ENCODE measurements around the gene OPN3.

The OPN3 gene

DNA sequence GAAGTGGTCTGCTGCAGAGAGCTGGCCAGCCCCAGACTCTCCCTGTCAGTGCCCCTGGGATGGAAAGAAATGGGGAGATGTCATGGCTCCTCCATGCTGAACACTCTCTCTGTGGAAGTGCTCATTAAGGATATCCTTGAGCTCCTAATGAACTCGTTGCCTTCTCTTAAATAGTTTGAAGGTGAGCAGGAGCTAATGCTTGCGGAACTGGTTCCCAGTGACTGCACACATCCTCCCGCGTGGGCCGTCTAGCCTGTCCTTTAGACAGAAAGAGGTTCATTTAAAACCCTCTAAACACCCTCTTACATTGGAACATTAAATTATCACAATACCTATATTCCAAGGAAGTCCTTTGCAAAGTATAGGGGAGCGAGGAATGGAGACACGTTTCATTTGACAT lies 6.0 kb upstream of the OPN3 start:
- no peak for DNase-seq (ENCODE audit: low spot score)

GRCh38 chr1:241645199-241645598 lies 5.0 kb upstream of the OPN3 start:
- DNase-seq (ENCODE audit: low spot score), result no peak
- FAIRE-seq, result no peak

More for the DNA sequence above, 6.0 kb upstream of the OPN3 start:
- no peak for FAIRE-seq

GRCh38 chr1:241644259-241644658 lies 4.1 kb upstream of the OPN3 start:
- DNase-seq (ENCODE audit: low spot score) (no peak), FAIRE-seq (no peak)

GRCh38 chr1:241642593-241642944 lies 2.4 kb upstream of the OPN3 start:
- DNase-seq (ENCODE audit: low spot score), result no peak
- FAIRE-seq, result no peak

DNA sequence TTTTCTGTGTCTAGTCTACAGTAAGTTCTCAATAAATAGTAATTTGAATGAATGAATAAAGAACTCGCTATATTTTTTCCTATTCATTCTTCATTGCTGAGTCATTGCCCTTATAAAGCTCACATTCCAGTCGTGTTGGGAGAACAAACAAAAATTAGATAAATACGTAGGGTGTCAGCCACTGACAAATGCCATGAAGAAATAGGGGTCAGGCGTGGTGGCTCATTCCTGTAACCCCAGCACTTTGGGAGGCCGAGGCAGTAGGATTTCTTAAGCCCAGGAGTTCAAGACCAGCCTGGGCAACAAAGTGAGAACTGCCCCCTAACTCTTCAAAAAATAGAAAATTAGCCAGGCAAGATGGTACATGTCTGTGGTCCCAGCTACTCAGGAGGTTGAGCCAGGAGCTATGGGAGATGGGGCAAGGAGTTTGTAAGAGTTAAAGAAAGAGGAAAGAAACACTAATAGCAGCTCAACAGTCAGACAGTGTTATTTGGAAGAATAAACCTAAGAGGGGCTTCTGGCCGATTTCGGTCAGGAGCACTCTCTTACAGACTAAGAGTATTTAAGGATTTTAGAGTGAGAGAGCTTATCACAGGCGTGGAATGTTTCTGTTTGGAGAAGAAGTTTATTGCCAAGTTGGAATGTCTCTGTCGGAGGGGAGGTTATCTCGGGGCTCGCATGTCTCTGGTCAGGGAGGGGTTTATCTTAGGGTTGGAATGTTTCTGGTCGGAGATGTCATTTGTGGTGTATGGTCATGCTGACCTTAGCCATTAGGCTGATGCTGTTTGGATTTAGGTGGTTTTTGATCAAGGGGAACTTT lies 1.8 kb upstream of the OPN3 start:
- DNase-seq (ENCODE audit: low spot score) (peak; percentile 54), FAIRE-seq (no peak)

DNA sequence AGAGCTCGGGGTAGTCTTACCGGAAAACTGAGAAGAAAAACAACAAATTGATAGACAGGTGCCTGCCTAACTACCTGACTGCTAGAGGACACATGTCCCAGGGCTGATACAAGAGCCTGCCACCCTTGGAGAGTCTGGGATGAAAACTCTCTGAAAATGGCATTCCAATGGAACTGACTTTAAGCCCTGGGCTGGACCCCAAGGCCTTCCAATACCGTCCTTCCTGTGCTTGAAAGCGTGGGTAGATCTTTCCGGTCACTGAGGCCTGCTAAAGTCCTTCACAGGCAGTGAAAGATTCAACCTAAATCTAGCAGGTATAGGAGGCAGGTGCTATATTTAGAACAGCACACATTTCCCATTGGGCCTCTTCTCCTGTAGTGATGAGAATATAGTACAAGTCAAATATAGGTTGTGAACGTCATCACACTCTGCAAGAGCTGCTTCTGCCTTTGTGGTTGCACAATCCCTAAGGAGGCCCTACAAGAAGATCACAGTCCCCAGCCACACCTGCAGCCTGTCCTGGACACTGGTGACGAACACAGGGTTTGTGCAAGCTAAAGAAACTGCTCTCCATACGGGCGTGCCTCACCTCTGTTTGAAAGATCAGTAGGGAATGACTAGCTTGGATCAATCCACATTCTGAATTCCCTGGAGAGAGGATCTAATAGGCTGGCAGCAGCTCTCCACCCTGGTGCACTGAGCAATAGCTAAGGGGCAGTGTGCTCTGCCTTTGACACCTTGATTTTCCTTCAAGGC lies 876 bp upstream of the OPN3 start:
- no peak for FAIRE-seq
- peak; percentile 20 for DNase-seq (ENCODE audit: low spot score)

- DNase-seq (ENCODE audit: low spot score), result peak; percentile 35
- FAIRE-seq, result no peak
Observed at GRCh38 chr1:241639623-241640148, 483 bp downstream of the OPN3 start.

DNA sequence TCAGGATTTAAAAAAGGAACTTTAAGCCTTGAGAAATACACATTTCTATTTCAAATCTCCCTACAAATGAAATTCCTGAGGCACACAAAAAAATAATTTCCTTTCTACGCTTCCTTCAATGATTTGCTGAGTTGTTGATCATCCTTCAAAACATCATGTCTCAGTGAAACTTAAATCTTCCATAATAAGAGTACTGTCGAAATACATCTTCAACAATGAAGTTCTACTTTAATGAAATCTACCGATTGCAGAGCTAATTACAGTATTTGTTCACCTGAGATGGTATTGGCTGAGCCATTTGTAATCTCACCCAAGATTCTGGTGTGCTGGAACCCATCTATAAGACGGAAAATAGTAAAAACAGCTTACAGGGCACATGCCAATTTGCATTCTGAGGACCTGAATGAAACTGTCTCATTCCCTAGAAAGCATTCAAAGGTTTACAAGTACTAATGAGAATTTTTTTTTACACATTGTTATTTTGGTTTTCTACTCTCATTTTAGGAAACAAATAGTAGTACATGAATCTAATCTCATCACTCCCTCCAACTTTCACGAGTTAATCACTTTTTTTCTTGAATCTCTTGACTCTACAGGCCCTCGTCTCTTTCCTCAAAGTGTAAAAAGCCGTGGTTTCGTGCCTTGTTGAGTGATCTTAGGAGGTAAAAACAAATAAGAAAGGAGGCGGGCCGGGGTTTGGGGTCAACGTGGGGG lies 1.1 kb downstream of the OPN3 start:
- DNase-seq (ENCODE audit: low spot score) (no peak), FAIRE-seq (no peak)

GRCh38 chr1:241638099-241638682 lies 2.0 kb downstream of the OPN3 start:
- DNase-seq (ENCODE audit: low spot score) (no peak), FAIRE-seq (no peak)

- no peak for DNase-seq (ENCODE audit: low spot score)
- FAIRE-seq, result no peak
Observed at GRCh38 chr1:241637604-241638003, 2.6 kb downstream of the OPN3 start.

DNA sequence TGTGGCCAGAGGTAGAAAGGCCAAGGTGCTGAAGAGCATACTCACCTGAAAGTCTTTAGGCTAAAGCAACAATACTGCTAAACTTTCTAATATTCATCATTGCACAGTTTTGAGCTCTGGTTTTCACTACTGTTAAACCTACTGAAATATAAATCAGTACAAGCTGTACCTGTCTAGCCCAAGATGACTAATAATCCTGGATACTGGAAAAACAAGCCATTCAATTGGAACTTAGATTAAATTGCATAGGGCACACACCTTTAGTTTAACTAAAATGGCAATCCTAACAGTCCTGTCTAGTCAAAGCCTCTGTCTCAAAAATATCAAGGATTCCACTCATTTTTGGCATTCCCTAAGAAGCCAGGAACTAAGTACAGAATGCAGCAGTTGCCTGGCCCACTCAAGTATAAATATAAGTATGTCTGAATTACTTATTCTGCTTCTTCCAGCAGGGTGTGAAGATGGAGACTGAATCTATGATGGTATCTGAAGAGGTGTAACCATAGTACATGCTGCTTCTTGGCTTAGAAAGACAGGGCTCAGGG lies 3.1 kb downstream of the OPN3 start:
- no peak for DNase-seq (ENCODE audit: low spot score)
- no peak for FAIRE-seq

DNA sequence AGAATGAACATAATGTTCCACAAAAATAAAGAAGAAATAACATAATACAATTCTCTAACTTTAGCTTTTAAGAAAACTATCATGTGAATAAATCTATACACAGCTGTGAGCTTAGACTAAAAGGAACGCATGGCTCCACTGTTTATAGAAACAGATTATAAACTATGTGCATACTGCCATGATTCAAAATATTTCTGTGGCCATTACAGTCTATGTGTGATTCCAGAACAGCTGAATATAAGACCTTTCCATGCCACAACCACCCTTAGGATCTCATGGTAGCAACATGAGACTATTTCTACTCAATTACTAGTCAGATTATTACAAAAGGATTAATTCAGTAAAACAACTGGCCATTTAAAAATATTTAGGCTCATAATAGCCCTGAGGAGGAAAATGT lies 3.9 kb downstream of the OPN3 start:
- no peak for FAIRE-seq

DNA sequence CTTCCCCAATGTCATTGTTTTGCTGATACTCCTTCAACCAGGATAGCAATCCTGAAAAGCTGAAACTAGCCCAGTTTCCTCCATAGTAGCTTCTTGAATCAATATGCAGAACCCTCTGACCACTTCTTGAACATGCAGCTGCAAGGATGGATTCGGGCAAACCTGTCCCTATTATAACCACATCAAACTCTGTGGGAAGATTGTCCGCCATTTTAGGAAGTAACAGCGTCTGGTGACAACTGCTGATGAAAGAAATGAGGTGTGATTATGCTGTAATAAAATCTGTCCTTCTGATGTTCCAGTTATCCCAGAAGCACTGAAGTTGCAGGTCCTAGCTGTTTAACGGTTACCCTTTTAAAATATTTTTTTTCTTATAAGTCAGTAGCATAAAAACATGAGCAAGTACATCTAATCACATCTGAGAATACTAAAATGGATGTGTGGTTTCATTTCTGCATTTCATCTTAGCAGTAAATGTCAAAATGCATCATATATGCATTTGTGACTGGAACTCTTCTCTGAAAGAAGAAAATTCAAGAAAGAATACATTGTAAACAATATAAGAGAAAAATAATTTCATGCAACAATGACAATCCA lies 4.5 kb downstream of the OPN3 start:
- FAIRE-seq, result no peak
- DNase-seq (ENCODE audit: low spot score), result no peak

More for the DNA sequence above, 3.9 kb downstream of the OPN3 start:
- no peak for DNase-seq (ENCODE audit: low spot score)

DNA sequence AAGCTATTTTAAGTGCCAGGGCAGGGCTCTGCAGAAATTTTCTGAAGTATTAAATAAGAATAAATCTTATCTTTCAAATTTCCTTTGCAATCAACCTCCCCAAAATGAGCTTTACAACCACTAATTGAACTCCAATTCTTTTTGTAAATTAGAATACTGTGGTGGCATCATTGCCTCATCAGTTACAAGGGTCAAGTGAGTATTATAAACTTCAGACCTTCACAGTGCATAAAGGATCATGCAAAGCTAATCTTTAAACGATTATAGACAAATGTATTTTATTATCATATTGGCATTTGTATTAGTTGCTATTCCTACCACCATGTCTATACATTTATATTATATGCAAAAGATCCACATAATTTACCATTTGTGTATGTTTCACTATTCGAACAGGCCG lies 7.2 kb downstream of the OPN3 start:
- FAIRE-seq (no peak), DNase-seq (ENCODE audit: low spot score) (no peak)

DNA sequence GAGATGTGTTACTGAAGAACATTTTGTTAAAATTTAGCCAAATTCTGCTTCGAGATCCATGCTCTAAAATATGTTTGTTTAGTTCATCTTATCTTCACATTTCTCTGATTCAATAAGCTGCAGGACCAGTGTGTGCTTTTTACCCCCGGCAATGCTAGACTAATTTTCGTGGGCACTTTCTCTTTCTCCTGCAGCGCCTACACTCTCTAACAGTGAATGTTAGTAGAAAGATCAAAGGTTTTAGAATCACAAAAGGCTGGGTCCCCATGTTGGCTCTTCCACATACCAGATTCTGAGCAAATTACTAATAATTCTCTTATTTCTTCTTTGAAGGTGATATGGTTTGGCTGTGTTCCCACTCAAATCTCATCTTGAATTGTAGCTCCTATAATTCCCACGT lies 8.5 kb downstream of the OPN3 start:
- FAIRE-seq (no peak), DNase-seq (ENCODE audit: low spot score) (no peak)

- FAIRE-seq (no peak), DNase-seq (ENCODE audit: low spot score) (no peak)
Observed at GRCh38 chr1:241630899-241631298, 9.3 kb downstream of the OPN3 start.

GRCh38 chr1:241630476-241630875 lies 9.7 kb downstream of the OPN3 start:
- no peak for DNase-seq (ENCODE audit: low spot score)
- no peak for FAIRE-seq

DNA sequence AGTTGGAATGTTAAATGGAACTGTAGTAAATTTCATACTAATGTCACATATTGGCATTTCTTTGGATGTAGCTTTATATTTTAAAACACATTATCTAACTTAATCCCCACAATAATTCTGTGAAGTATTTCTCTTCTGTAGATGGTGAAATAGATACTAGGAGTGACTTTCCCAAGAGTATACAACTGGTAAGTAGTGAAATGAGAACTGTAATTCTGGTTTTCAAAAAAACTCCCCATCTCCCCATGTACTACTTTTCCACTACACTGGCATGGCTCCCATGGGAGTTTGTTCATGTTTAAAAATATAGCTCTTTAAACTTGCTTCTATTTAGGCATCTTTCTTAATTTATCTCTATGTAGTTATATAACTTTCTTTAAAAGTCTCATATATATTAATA lies 10.2 kb downstream of the OPN3 start:
- FAIRE-seq (no peak), DNase-seq (ENCODE audit: low spot score) (no peak)

DNA sequence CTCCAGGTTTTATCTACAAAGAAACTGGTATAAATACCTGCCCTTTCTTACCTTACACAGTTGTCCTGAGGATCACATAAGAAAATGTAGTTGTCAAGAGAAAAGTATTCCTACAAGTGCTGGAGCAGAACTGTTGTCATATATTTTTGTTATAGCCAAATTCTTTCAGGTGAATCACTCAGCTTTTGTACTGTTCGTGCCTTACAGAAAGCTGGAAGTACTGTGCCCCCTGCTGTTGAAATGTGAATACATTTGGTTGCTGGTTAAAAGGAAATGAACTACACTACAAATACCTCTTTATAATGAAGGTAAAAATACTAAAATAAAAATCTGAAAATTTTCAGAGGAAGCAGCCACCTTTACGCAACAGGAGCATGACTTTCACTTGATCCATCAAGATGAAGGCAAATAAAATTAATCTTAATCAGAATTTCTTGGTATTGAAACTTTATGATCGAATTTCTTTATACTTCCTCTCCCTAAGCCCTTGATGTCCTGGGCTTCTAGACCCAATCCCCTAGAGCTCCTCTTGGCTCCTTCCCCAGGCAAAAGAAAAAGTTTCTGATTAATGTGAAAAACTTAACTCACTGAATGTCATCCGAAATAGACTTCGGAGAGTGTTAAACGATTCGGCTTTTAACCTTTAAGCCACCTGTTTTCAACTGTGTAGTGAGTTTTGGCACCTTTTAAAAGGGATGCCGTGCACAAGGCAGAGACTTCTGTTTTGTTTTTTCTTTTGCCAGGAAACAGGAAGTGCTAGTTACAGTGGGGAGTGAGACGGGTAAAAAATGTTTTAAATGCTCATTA lies 12.5 kb downstream of the OPN3 start:
- FAIRE-seq, result no peak
- peak; percentile 51 for DNase-seq (ENCODE audit: low spot score)

DNA sequence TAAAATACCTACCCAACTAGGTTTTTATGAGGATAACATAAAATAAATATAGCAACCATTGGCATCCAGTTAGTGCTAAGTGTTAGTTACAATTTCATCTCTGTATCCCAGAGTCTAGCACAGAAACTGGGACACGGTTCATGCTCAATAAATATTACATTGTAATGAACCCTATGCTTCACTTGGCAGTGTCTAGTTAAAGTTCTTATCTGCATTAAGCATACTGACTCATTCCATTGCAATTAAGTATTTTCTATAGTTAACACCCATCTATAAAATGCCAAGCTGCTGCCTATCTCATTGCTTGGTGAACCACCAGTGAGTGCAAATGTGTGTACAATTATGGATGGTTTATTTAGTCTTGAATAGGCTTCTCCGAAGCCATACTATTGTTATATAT lies 15.2 kb downstream of the OPN3 start:
- FAIRE-seq, result no peak

More for the DNA sequence above, 15.2 kb downstream of the OPN3 start:
- no peak for DNase-seq (ENCODE audit: low spot score)

All from urothelium cell line (cell line).